Superior temporal gyrus (tissue), 1 donor: ENCODE measurements around the gene DENND4C.
"Not testable (repeated sequence)": the region's sequence is repeated elsewhere in the genome, so short reads cannot be mapped to it uniquely, and the experiment has no call there.

Source experiments
- DNase-seq: peaks from one replicate; pipeline ENCODE4 v3.0.0-alpha.2; 2016; ENCODE audit errors: extremely low spot score

DENND4C gene

GRCh38 chr9:19410195-19410503, 179.7 kb downstream of the DENND4C start:
- DNase-seq: no peak

- DNase-seq: no peak
Observed at GRCh38 chr9:19410594-19410993, 180.1 kb downstream of the DENND4C start.

- no peak for DNase-seq
Observed at GRCh38 chr9:19411316-19411715, 180.8 kb downstream of the DENND4C start.

GRCh38 chr9:19413456-19413855, 183.0 kb downstream of the DENND4C start:
- DNase-seq: not testable (repeated sequence)

GRCh38 chr9:19416143-19416542, 185.7 kb downstream of the DENND4C start:
- DNase-seq: no peak

GRCh38 chr9:19420877-19421276, 190.4 kb downstream of the DENND4C start:
- DNase-seq: no peak
